GM19193 (cell line): ENCODE measurements around the gene AP3S1.

Experiments used
- POLR2A ChIP-seq: IDR thresholded peaks from 4 replicates; pipeline ENCODE4 v1.6.1; 2011; ENCODE audit not compliant: insufficient read depth, insufficient read length; ENCODE audit errors: extremely low read depth

AP3S1 gene

GRCh38 chr5:115895821-115896220, 54.1 kb downstream of the AP3S1 start:
- no peak for TF ChIP-seq POLR2A

GRCh38 chr5:115898656-115899055, 56.9 kb downstream of the AP3S1 start:
- no peak for TF ChIP-seq POLR2A

GRCh38 chr5:115907177-115907576, 65.4 kb downstream of the AP3S1 start:
- no peak for TF ChIP-seq POLR2A

GRCh38 chr5:115920171-115920725, 78.5 kb downstream of the AP3S1 start:
- no peak for TF ChIP-seq POLR2A

GRCh38 chr5:115930630-115931337, 89.0 kb downstream of the AP3S1 start:
- TF ChIP-seq POLR2A: no peak

- no peak for TF ChIP-seq POLR2A
These were observed 91.3 kb downstream of the AP3S1 start for GRCh38 chr5:115932991-115933390.

GRCh38 chr5:115934388-115934974, 92.7 kb downstream of the AP3S1 start:
- TF ChIP-seq POLR2A: no peak

GRCh38 chr5:115936031-115936430, 94.3 kb downstream of the AP3S1 start:
- no peak for TF ChIP-seq POLR2A

- TF ChIP-seq POLR2A: no peak
These were observed 97.3 kb downstream of the AP3S1 start for GRCh38 chr5:115939059-115939458.

GRCh38 chr5:115940080-115940810, 98.5 kb downstream of the AP3S1 start:
- TF ChIP-seq POLR2A: no peak

GRCh38 chr5:115941051-115941675, 99.4 kb downstream of the AP3S1 start:
- TF ChIP-seq POLR2A: no peak

GRCh38 chr5:115944501-115944900, 102.8 kb downstream of the AP3S1 start:
- TF ChIP-seq POLR2A: no peak

- TF ChIP-seq POLR2A: no peak
These were observed 104.9 kb downstream of the AP3S1 start for GRCh38 chr5:115946655-115947054.

GRCh38 chr5:115947260-115947659, 105.5 kb downstream of the AP3S1 start:
- TF ChIP-seq POLR2A: no peak

GRCh38 chr5:115948091-115948534, 106.4 kb downstream of the AP3S1 start:
- no peak for TF ChIP-seq POLR2A
